Fibroblast of mammary gland (primary cell): Measurements from ENCODE around the gene NEMP2.

ENCODE experiments used
- DNase-seq: peaks from one replicate; pipeline ENCODE4 v3.0.0-alpha.2; 2010; ENCODE audit warnings: low read depth
- H3K4me3 ChIP-seq: 2 replicates; pipeline ENCODE4 v1.5.1; 2011; ENCODE audit warnings: low read depth, mild to moderate bottlenecking, low read length, moderate library complexity; ENCODE audit not compliant: control insufficient read depth
- CTCF ChIP-seq: conservative IDR thresholded peaks from 2 replicates; pipeline ENCODE4 v1.5.1; 2011; ENCODE audit warnings: low read depth, low read length, inconsistent platforms; ENCODE audit not compliant: control insufficient read depth, insufficient read depth

Gene NEMP2

GRCh38 chr2:190579058-190579410 is 44.5 kb upstream of the NEMP2 start:
- no peak for DNase-seq
- no peak for TF ChIP-seq CTCF
- no peak overlapping the region for H3K4me3 ChIP-seq

- no peak for TF ChIP-seq CTCF
- peak; percentile 37 for DNase-seq
- H3K4me3 ChIP-seq = no peak overlapping the region
Observed at GRCh38 chr2:190578158-190579057, 43.9 kb upstream of the NEMP2 start.

GRCh38 chr2:190576573-190576972 is 42.1 kb upstream of the NEMP2 start:
- H3K4me3 ChIP-seq = no peak overlapping the region
- TF ChIP-seq CTCF = no peak

GRCh38 chr2:190575263-190575662 is 40.7 kb upstream of the NEMP2 start:
- no peak overlapping the region for H3K4me3 ChIP-seq
- TF ChIP-seq CTCF = no peak
- DNase-seq = no peak

More at GRCh38 chr2:190576573-190576972, 42.1 kb upstream of the NEMP2 start:
- DNase-seq = no peak

GRCh38 chr2:190574169-190574568 is 39.6 kb upstream of the NEMP2 start:
- H3K4me3 ChIP-seq = no peak overlapping the region

GRCh38 chr2:190572246-190572645 is 37.7 kb upstream of the NEMP2 start:
- H3K4me3 ChIP-seq = no peak overlapping the region
- no peak for DNase-seq
- no peak for TF ChIP-seq CTCF

More at GRCh38 chr2:190574169-190574568, 39.6 kb upstream of the NEMP2 start:
- DNase-seq = peak; percentile 29
- TF ChIP-seq CTCF = no peak

GRCh38 chr2:190571686-190572085 is 37.2 kb upstream of the NEMP2 start:
- H3K4me3 ChIP-seq = no peak overlapping the region
- no peak for TF ChIP-seq CTCF
- DNase-seq = no peak
